ENCODE measurements around the gene CES4A. TPM values are rescaled to one million over a fixed set of nuclear protein-coding genes. Genes with fewer than 3 reads are reported as not detected.

CES4A gene
- total and polyA plus RNA-seq, 9 of the 15 experiments (the other 6 are each of a cell fraction or from before 2014, with no cell fraction given), result 0.09 to 0.13 (median 0.11) TPM; not detected in 6

- TF ChIP-seq RBBP5 (IDR thresholded peaks at IDR 0.05; ENCODE audit: borderline replicate concordance, insufficient read depth, low read length, poor library complexity, severe bottlenecking), result peak; percentile 67
- TF ChIP-seq CCNT2 (IDR thresholded peaks at IDR 0.05; ENCODE audit: borderline replicate concordance, extremely low read depth, insufficient read length, low read depth, low read length), result peak; percentile 85
- peak; percentile 34 for TF ChIP-seq TAF1 (IDR thresholded peaks at IDR 0.05; ENCODE audit: control insufficient read depth, extremely low read depth, insufficient read depth, low read length, severe bottlenecking)
- peak in 1 of 3 experiments; percentile 42 for TF ChIP-seq YY1 (IDR thresholded peaks at IDR 0.05; ENCODE audit: borderline replicate concordance in 1 of 3, control insufficient read depth in 1 of 3, extremely low read depth in 1 of 3, insufficient read depth in 3 of 3, insufficient read length in 1 of 3, insufficient replicate concordance in 2 of 3, low read depth in 1 of 3, low read length in 2 of 3)
- peak; percentile 78 for TF ChIP-seq CXXC5 (CRISPR knock-in tag; IDR thresholded peaks at IDR 0.05)
- TF ChIP-seq NELFE (IDR thresholded peaks at IDR 0.05; ENCODE audit: insufficient read depth, insufficient read length), result no peak
- TF ChIP-seq GATAD2A (IDR thresholded peaks at IDR 0.05), result no peak
- TF ChIP-seq ZBTB40 (IDR thresholded peaks at IDR 0.05), result peak; percentile 26; the same call in 1 of the 2 replicates
- TF ChIP-seq ZBTB40 (CRISPR knock-in tag; IDR thresholded peaks at IDR 0.05), result no peak
- no peak for TF ChIP-seq MXD1 (CRISPR knock-in tag; IDR thresholded peaks at IDR 0.05; ENCODE audit: borderline replicate concordance, poor library complexity, severe bottlenecking)
- TF ChIP-seq HINFP (tag; conservative IDR thresholded peaks at IDR 0.05; ENCODE audit: low read depth), result no peak
- TF ChIP-seq CTBP1 (IDR thresholded peaks at IDR 0.05; ENCODE audit: borderline replicate concordance), result peak; percentile 77; the same call in 1 of the 2 replicates
- no peak for TF ChIP-seq ZNF140 (CRISPR knock-in tag; IDR thresholded peaks at IDR 0.05)
- TF ChIP-seq KLF6 (CRISPR knock-in tag; IDR thresholded peaks at IDR 0.05; ENCODE audit: borderline replicate concordance), result no peak
These were observed 25.6 kb downstream of the CES4A start (continued) for GRCh38 chr16:67013823-67014633.

Measured in K562 (cell line).